Measurements from ENCODE around the gene PALLD. TPM values are rescaled to one million over a fixed set of nuclear protein-coding genes. Genes with fewer than 3 reads are reported as not detected.

PALLD gene
- polyA plus RNA-seq, 1 donor (not counting 4 experiments of a cell fraction or from before 2014, with no cell fraction given): 136 TPM

GRCh38 chr4:168836490-168836889 lies 339.6 kb downstream of the PALLD start:
- Histone ChIP-seq H3K9ac (ENCODE audit: control insufficient read depth, extremely low read depth, insufficient read depth, low read length) (no peak overlapping the region), H3K79me2 (ENCODE audit: control insufficient read depth, insufficient read depth, low read length) (peaks cover 91% of the 10 kb centered on the region), H3K4me3 (ENCODE audit: control insufficient read depth in 2 of 3, extremely low read depth in 1 of 3, insufficient read depth in 2 of 3, low read depth in 1 of 3, low read length in 3 of 3) (no peak overlapping the region), H3K27me3 (ENCODE audit: control insufficient read depth, extremely low read depth, insufficient read depth, low read length) (no peaks in the 10 kb centered on the region), H2AFZ (ENCODE audit: control insufficient read depth, low read length) (no peak overlapping the region), H3K9me3 (ENCODE audit: control insufficient read depth, low read depth, low read length) (no peaks in the 10 kb centered on the region), H3K4me1 (ENCODE audit: control insufficient read depth, extremely low read depth, insufficient read depth, low read length) (peaks cover 63% of the 10 kb centered on the region), H4K20me1 (ENCODE audit: control insufficient read depth, extremely low read depth, insufficient read depth, low read length) (peaks cover 8% of the 10 kb centered on the region), H3K27ac (ENCODE audit: control insufficient read depth, insufficient read depth, low read length) (no peak overlapping the region), H3K36me3 (ENCODE audit: control insufficient read depth in 2 of 2, extremely low read depth in 1 of 2, insufficient read depth in 2 of 2, low read length in 2 of 2) (peaks cover 12 to 24% of the 10 kb centered on the region in 2 experiments), H3K4me2 (ENCODE audit: control insufficient read depth, extremely low read depth, insufficient read depth, low read depth, low read length) (no peak overlapping the region), H3K9me1 (ENCODE audit: control insufficient read depth, extremely low read depth, insufficient read depth, low read length) (peaks cover 2% of the 10 kb centered on the region)
- DNase-seq (ENCODE audit: low read depth, low spot score): no peak
- dilution Hi-C loops (cut with MboI; ENCODE audit: extremely low pct_ligation_motif_present, low sequenced_read_pairs): no loop called here
- no peak for FAIRE-seq
- TF ChIP-seq EZH2 (IDR thresholded peaks at IDR 0.05; ENCODE audit: low read length) (no peak), CTCF (optimal IDR thresholded peaks at IDR 0.05 in 1 of 3, IDR thresholded peaks at IDR 0.05 in 1 of 3, conservative IDR thresholded peaks at IDR 0.05 in 1 of 3; ENCODE audit: extremely low read depth in 1 of 3, insufficient read depth in 2 of 3, low read length in 3 of 3) (no peak)

GRCh38 chr4:168837922-168838321 lies 341.1 kb downstream of the PALLD start:
- Histone ChIP-seq H3K27me3 (ENCODE audit: control insufficient read depth, extremely low read depth, insufficient read depth, low read length) (no peaks in the 10 kb centered on the region), H2AFZ (ENCODE audit: control insufficient read depth, low read length) (no peak overlapping the region), H3K9me1 (ENCODE audit: control insufficient read depth, extremely low read depth, insufficient read depth, low read length) (peaks cover 2% of the 10 kb centered on the region), H3K4me2 (ENCODE audit: control insufficient read depth, extremely low read depth, insufficient read depth, low read depth, low read length) (no peak overlapping the region), H3K27ac (ENCODE audit: control insufficient read depth, insufficient read depth, low read length) (no peak overlapping the region), H3K4me3 (ENCODE audit: control insufficient read depth in 2 of 3, extremely low read depth in 1 of 3, insufficient read depth in 2 of 3, low read depth in 1 of 3, low read length in 3 of 3) (no peak overlapping the region), H3K79me2 (ENCODE audit: control insufficient read depth, insufficient read depth, low read length) (peaks cover 96% of the 10 kb centered on the region), H3K9ac (ENCODE audit: control insufficient read depth, extremely low read depth, insufficient read depth, low read length) (no peak overlapping the region), H3K4me1 (ENCODE audit: control insufficient read depth, extremely low read depth, insufficient read depth, low read length) (peaks cover 76% of the 10 kb centered on the region), H3K9me3 (ENCODE audit: control insufficient read depth, low read depth, low read length) (no peaks in the 10 kb centered on the region), H3K36me3 (ENCODE audit: control insufficient read depth in 2 of 2, extremely low read depth in 1 of 2, insufficient read depth in 2 of 2, low read length in 2 of 2) (peaks cover 12 to 31% of the 10 kb centered on the region in 2 experiments), H4K20me1 (ENCODE audit: control insufficient read depth, extremely low read depth, insufficient read depth, low read length) (peaks cover 8% of the 10 kb centered on the region)
- FAIRE-seq (peak; percentile 60), DNase-seq (ENCODE audit: low read depth, low spot score) (no peak)
- TF ChIP-seq CTCF (optimal IDR thresholded peaks at IDR 0.05 in 1 of 3, IDR thresholded peaks at IDR 0.05 in 1 of 3, conservative IDR thresholded peaks at IDR 0.05 in 1 of 3; ENCODE audit: extremely low read depth in 1 of 3, insufficient read depth in 2 of 3, low read length in 3 of 3) (no peak), EZH2 (IDR thresholded peaks at IDR 0.05; ENCODE audit: low read length) (no peak)
- dilution Hi-C loops (cut with MboI; ENCODE audit: extremely low pct_ligation_motif_present, low sequenced_read_pairs): no loop called here

Data from keratinocyte (primary cell).